A549 treated with AZD9567 at 1 μM for 4 hours (cell line): ENCODE data around the gene ACP5. TPM values are rescaled to one million over a fixed set of nuclear protein-coding genes. Genes with fewer than 3 reads are reported as not detected.

Experiments used
- total RNA-seq: library from RNA; stranded (reverse); fragments of 200-300 nt; extraction: Qiagen RNA extraction; gene quantifications from 5 replicates; pipeline ENCODE4 v1.2.3, GENCODE V29; 2022; ENCODE audit not compliant: insufficient read depth

Gene ACP5
- total RNA-seq, result 0.24 to 0.40 TPM (median 0.32 TPM) in 4 of 5 replicates, not detected in the other

GRCh38 chr19:11577451-11578257, at the start of gene ACP5:
TSS of gene ACP5 (minus strand) at chr19:11577645. CDS start at chr19:11577317, 328 bp downstream.

GRCh38 chr19:11597202-11598102, 20.0 kb upstream of the ACP5 start, which contains the start of gene ZNF627:
TSS of gene ZNF627 (plus strand) at chr19:11597483. CDS start at chr19:11597628, 145 bp downstream.

GRCh38 chr19:11558881-11559828, 18.3 kb downstream of the ACP5 start, which contains the start of gene ELOF1:
TSS of gene ELOF1 (minus strand) at chr19:11559230. CDS start at chr19:11554347, 4,883 bp downstream.

GRCh38 chr19:11538232-11539036, 39.0 kb downstream of the ACP5 start, which contains the start of gene CNN1:
TSS of gene CNN1 (plus strand) at chr19:11538851. CDS start at chr19:11538928, 77 bp downstream.

GRCh38 chr19:11528551-11529341, 48.7 kb downstream of the ACP5 start, which contains the start of gene ECSIT:
TSS of gene ECSIT (minus strand) at chr19:11529134. CDS start at chr19:11519170, 9,964 bp downstream.

Other genes with a start within 250 kb of the ACP5 start
- gene RAB3D, start 238.0 kb downstream of the ACP5 start, total RNA-seq, result 3.0 to 5.3 TPM (median 3.1 TPM) in 5 replicates
- gene TMEM205, start 231.4 kb downstream of the ACP5 start, total RNA-seq, result 105 to 129 TPM (median 110 TPM) in 5 replicates
- gene CCDC159, start 231.1 kb downstream of the ACP5 start, total RNA-seq, result 4.3 to 5.2 TPM (median 4.6 TPM) in 4 of 5 replicates, not detected in the other
- 9.8 to 10.4 TPM (median 10.2 TPM) in 5 replicates for gene PLPPR2, start 222.2 kb downstream of the ACP5 start, total RNA-seq
- gene SWSAP1, start 203.0 kb downstream of the ACP5 start, total RNA-seq, result 2.1 to 2.3 TPM (median 2.2 TPM) in 4 of 5 replicates, not detected in the other
- gene EPOR, start 193.3 kb downstream of the ACP5 start, total RNA-seq, result 3.7 to 6.2 TPM (median 4.5 TPM) in 5 replicates
- 1.5 to 3.1 TPM (median 1.9 TPM) in 5 replicates for gene RGL3, start 158.3 kb downstream of the ACP5 start, total RNA-seq
- gene ODAD3, start 142.5 kb downstream of the ACP5 start, total RNA-seq, result 0.67 to 1.9 TPM (median 1.1 TPM) in 4 of 5 replicates, not detected in the other
- gene PRKCSH, start 142.0 kb downstream of the ACP5 start, total RNA-seq, result 250 to 268 TPM (median 262 TPM) in 5 replicates
- 0.06 to 0.15 TPM (median 0.08 TPM) in 4 of 5 replicates, not detected in the other for gene ELAVL3, start 96.6 kb downstream of the ACP5 start, total RNA-seq
- gene ZNF653, start 71.8 kb downstream of the ACP5 start, total RNA-seq, result 2.3 to 4.9 TPM (median 4.1 TPM) in 5 replicates
- gene ECSIT, start 48.5 kb downstream of the ACP5 start, total RNA-seq, result 28.3 to 37.6 TPM (median 32.1 TPM) in 5 replicates
- 0.24 to 0.37 TPM (median 0.31 TPM) in 4 of 5 replicates, not detected in the other for gene CNN1, start 38.8 kb downstream of the ACP5 start, total RNA-seq
- gene ELOF1, start 18.4 kb downstream of the ACP5 start, total RNA-seq, result 99.5 to 130 TPM (median 110 TPM) in 5 replicates
- 3.9 to 6.2 TPM (median 4.2 TPM) in 5 replicates for gene ZNF627, start 19.8 kb upstream of the ACP5 start, total RNA-seq
- gene ZNF823, start 161.3 kb upstream of the ACP5 start, total RNA-seq, result 2.2 to 9.0 TPM (median 2.7 TPM) in 5 replicates
- 0.02 to 0.07 TPM in 2 of 5 replicates, not detected in the others for gene ZNF441, start 189.4 kb upstream of the ACP5 start, total RNA-seq
- not detected in 5 replicates for gene ZNF491, start 220.9 kb upstream of the ACP5 start, total RNA-seq
- gene ZNF440, start 236.6 kb upstream of the ACP5 start, total RNA-seq, result 0.05 to 0.12 TPM (median 0.07 TPM) in 4 of 5 replicates, not detected in the other